Panc1 (cell line): Measurements from ENCODE around the gene CWF19L2. TPM values are rescaled to one million over a fixed set of nuclear protein-coding genes. Genes with fewer than 3 reads are reported as not detected.

Experiments used
- ATAC-seq: fragments of 200-7000 bp; cut with Tn5 transposase; 2 replicates; pipeline ENCODE4 v1.9.1; 2020; ENCODE audit warnings: mild to moderate bottlenecking, moderate library complexity
- BruUV-seq: library from RNA; stranded (reverse); fragments of 400-500 nt; replicated peaks from 2 replicates; lab custom pipeline; 2021; lab: Mats Ljungman, UMichigan
- CTCF ChIA-PET: fragments of 300-600 bp; sonication (Branson Sonifier 250); formaldehyde crosslinking; loops from one replicate; lab custom pipeline; 2022; ENCODE audit warnings: antibody characterized with exemption; lab: Charles Lee
- POLR2A ChIA-PET: fragments of 300-600 bp; sonication (Branson Sonifier 250); formaldehyde crosslinking; loops from one replicate; lab custom pipeline; 2022; ENCODE audit warnings: antibody characterized with exemption; lab: Charles Lee
- DNase-seq: peaks from one replicate; pipeline ENCODE4 v3.0.0-alpha.2; 2010; ENCODE audit warnings: low read depth, low spot score
- H3K27ac ChIP-seq: 2 replicates; pipeline ENCODE4 v1.5.1; 2011; ENCODE audit warnings: mild to moderate bottlenecking, low read length, inconsistent platforms
- H3K27me3 ChIP-seq: fragments of 200-500 bp; sonication (Bioruptor generic); 2 replicates; pipeline ENCODE4 v1.6.0; 2014; ENCODE audit warnings: low read length, inconsistent platforms; ENCODE audit not compliant: control insufficient read depth, insufficient read depth
- H3K36me3 ChIP-seq: fragments of 200-500 bp; sonication (Bioruptor generic); 2 replicates; pipeline ENCODE4 v1.5.1; 2014; ENCODE audit warnings: inconsistent platforms, mild to moderate bottlenecking, low read length, moderate library complexity; ENCODE audit not compliant: control insufficient read depth, insufficient read depth
- H3K4me1 ChIP-seq: 2 replicates; pipeline ENCODE4 v1.5.1; 2011; ENCODE audit warnings: inconsistent platforms, mild to moderate bottlenecking, low read length, moderate library complexity; ENCODE audit not compliant: control insufficient read depth, insufficient read depth
- H3K4me3 ChIP-seq, 2 experiments: 2 replicates each; pipeline ENCODE4 v1.5.1; 2011 to 2012; ENCODE audit warnings: low read depth in 2 of 2, low read length in 2 of 2, mild to moderate bottlenecking in 2 of 2, inconsistent platforms in 1 of 2, moderate library complexity in 1 of 2
- H3K9me3 ChIP-seq: fragments of 200-500 bp; sonication (Bioruptor generic); 2 replicates; pipeline ENCODE4 v1.5.1; 2014; ENCODE audit warnings: low read depth, mild to moderate bottlenecking, inconsistent platforms, low read length, moderate library complexity; ENCODE audit not compliant: control insufficient read depth, insufficient read depth
- CTCF ChIP-seq: fragments of 450-650 bp; IDR thresholded peaks from 2 replicates; pipeline ENCODE4 v1.5.1; 2017; ENCODE audit warnings: mild to moderate bottlenecking
- POLR2AphosphoS5 ChIP-seq: IDR thresholded peaks from 2 replicates; pipeline ENCODE4 v1.6.1; 2012; ENCODE audit warnings: mild to moderate bottlenecking, low read depth, low read length, moderate library complexity
- REST ChIP-seq, 2 experiments: IDR thresholded peaks; 2 replicates each; pipeline ENCODE4 v1.6.1; 2011 to 2012; ENCODE audit warnings: low read depth in 2 of 2, control low read depth in 1 of 2, low read length in 1 of 2, mild to moderate bottlenecking in 1 of 2, moderate library complexity in 1 of 2; ENCODE audit not compliant: insufficient read depth in 1 of 2
- SIN3A ChIP-seq: IDR thresholded peaks from 2 replicates; pipeline ENCODE4 v1.6.1; 2012; ENCODE audit warnings: low read depth, mild to moderate bottlenecking, low read length, moderate library complexity, borderline replicate concordance; ENCODE audit not compliant: insufficient read depth
- TCF7L2 ChIP-seq: IDR thresholded peaks from 2 replicates; pipeline ENCODE4 v1.6.1; 2011; ENCODE audit warnings: mild to moderate bottlenecking, low read depth, low read length, inconsistent platforms
- in situ Hi-C: cut with HindIII; loops from 2 replicates; pipeline ENCODE4 v1.10.0; 2016; ENCODE audit warnings: low sequenced_read_pairs, low pct_unique_long_range_greater_than_20kb
- intact Hi-C: fragments of 100-400 bp; cut with micrococcal nuclease; formaldehyde crosslinking; loops from one replicate; pipeline ENCODE4 v1.10.0; 2022; ENCODE audit not compliant: unreplicated experiment
- total RNA-seq: library from RNA; stranded (reverse); gene quantifications from one replicate; pipeline ENCODE4 v1.2.1, GENCODE V29; 2021; ENCODE audit not compliant: unreplicated experiment

The CWF19L2 gene
- total RNA-seq, 1 experiment from 2014 or later: 11.1 TPM

- in situ Hi-C loops (no loop called here), intact Hi-C loops (no loop called here)
- POLR2A ChIA-PET: no interaction called here
- H3K27ac ChIP-seq: no peak overlapping the region
- no peak overlapping the region for H3K4me3 ChIP-seq
- no peak for ATAC-seq
- no peaks in the 10 kb centered on the region for H3K9me3 ChIP-seq
- TF ChIP-seq SIN3A (no peak), TCF7L2 (no peak), CTCF (no peak), POLR2AphosphoS5 (no peak), REST (IDR thresholded peaks at IDR 0.05; ENCODE audit: insufficient read depth in 1 of 2, low read depth in 2 of 2, low read length in 1 of 2) (no peak)
- DNase-seq: no peak
- no peaks in the 10 kb centered on the region for H3K27me3 ChIP-seq
- BruUV-seq: no TSS peak
- CTCF ChIA-PET: no interaction called here
- H3K36me3 ChIP-seq: no peaks in the 10 kb centered on the region
- no peaks in the 10 kb centered on the region for H3K4me1 ChIP-seq
Measured at GRCh38 chr11:107357877-107358276, 99.7 kb downstream of the CWF19L2 start.

- Histone ChIP-seq H3K27me3 (no peaks in the 10 kb centered on the region), H3K36me3 (no peaks in the 10 kb centered on the region), H3K4me1 (no peaks in the 10 kb centered on the region), H3K9me3 (no peaks in the 10 kb centered on the region), H3K4me3 (no peak overlapping the region), H3K27ac (no peak overlapping the region)
- ATAC-seq: no peak
- no peak for DNase-seq
- ChIA-PET POLR2A (no interaction called here), CTCF (no interaction called here)
- intact Hi-C loops (no loop called here), in situ Hi-C loops (no loop called here)
- BruUV-seq: no TSS peak
- TF ChIP-seq SIN3A: no peak
- no peak for TF ChIP-seq TCF7L2
- TF ChIP-seq REST (IDR thresholded peaks at IDR 0.05; ENCODE audit: insufficient read depth in 1 of 2, low read depth in 2 of 2, low read length in 1 of 2): no peak
- no peak for TF ChIP-seq CTCF
- no peak for TF ChIP-seq POLR2AphosphoS5
Measured at GRCh38 chr11:107354780-107355179, 102.8 kb downstream of the CWF19L2 start.
